HG03342 (cell line): ENCODE data around the gene PDCL3.

ENCODE experiments used
- ATAC-seq: cut with Tn5 transposase; IDR thresholded peaks from one replicate; pipeline ENCODE4 v1.9.1; 2021; ENCODE audit warnings: mild to moderate bottlenecking, moderate library complexity; ENCODE audit not compliant: unreplicated experiment

The PDCL3 gene

DNA sequence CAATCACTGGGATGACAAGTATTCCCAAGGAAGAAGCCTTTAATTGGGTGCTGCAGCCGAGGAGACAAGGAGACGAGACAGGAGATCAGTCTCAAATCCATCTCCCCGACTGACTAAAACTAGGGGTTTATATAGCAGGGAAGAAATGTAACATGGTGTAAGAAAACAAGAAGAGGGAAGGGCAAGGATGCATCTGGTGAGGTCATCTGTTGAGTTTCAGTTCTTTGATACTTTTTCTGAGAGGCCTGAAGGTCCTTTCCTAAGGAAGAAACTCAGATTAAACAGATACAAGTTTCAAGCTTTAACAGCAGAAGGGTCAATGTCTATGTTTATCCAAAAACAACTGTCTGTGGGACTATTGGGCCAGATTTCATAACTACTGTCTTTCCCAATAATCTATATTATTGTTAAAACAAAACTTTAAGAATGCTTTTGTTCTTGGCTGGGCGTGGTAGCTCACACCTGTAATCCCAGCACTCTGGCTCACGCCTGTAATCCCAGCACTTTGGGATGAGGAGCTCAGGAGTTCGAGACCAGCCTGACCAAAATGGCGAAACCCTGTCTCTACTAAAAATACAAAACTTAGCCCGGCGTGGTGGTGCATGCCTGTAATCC, 2.5 kb upstream of the PDCL3 start:
- no peak for ATAC-seq

DNA sequence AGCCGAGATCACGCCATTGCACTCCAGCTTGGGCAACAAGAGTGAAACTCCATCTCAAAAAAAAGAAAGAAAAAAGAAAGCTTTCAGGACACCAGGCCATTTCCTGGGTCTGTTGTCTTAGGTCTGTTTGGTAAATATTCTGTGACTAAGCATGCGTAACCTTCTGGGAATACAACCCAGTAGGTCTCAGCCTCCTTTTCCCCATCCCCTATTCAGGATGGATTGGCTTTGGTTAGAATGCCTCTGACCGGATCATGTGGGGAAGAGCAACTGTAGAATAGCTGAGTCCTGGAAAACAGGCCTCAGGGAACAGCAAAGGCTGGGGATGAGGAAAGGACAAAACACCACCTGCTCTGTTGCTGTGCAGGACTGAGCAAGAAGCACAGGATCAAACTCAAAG, 1.6 kb upstream of the PDCL3 start:
- ATAC-seq, result no peak

DNA sequence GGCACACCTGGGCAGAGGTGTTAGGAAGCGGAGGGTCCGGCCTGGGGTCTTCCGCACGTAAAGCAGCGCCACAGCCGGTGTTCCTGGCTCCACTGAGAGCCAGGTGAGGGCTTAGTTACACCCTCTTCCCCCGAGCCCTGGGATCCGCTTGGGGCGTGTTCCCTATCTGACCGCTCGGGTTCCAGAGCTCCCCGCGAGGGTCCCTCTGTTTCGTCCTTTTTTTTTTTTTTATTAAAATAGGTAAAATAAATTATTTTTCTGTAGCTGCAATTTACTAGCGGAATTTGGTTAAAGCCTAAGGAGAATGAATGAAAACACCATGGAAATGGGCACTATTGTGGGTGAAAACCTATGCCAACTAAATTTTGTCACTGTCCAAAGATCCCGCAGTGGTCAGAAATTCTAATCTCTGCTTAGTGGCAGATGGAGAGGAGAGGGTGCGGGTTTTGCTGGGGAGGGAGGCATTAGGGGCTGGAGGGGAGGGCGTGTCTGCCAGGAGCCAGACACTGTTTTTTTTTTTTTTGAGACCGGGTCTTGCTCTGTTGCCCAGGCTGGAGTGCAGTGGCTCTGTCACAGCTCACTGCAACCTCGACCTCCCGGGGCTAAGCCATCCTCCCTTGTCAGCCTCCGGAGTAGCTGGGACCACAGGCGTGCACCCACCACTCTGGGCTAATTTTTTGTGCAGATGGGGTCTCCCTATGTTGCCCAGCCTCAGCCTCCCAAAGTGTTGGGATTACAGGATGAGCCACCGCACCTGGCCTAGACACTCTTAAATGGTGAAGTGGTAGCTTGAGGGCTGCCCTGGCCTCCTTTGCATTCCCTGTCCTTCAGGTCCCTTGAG, 834 bp downstream of the PDCL3 start:
- ATAC-seq, result peak; percentile 8

DNA sequence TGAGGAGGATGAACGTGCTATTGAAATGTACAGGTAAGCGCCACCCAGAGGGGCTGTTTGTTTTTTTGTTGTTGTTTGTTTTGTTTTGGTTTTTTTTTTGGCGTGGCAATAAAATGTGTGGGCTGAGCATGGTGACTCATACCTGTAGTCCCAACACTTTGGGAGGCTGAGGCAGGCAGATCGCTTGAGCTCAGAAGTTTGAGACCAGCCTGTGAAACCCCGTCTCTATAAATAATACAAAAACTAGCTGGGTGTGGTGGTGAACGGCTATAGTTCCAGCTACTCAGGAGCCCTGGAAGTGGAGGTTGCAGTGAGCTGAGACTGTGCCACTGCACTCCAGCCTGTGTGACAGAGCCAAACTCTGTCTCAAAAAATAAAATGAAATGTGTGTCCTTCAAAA, 6.2 kb downstream of the PDCL3 start:
- ATAC-seq, result no peak

DNA sequence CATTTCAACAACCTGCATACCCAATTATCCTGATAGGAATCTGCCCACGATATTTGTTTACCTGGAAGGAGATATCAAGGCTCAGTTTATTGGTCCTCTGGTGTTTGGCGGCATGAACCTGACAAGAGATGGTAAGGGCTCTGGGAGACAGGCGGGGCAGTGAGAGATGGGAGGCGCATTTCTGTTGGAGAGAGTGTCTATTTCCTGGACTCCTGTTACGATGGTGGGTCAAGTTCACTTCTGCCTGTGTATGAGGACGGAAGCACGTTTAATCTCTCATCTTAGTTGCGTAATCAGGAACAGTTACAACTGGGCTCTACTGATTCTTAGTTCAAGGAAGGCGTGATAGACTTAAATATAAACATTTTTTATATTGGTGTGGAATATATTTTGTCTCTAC, 8.9 kb downstream of the PDCL3 start:
- ATAC-seq, result no peak

DNA sequence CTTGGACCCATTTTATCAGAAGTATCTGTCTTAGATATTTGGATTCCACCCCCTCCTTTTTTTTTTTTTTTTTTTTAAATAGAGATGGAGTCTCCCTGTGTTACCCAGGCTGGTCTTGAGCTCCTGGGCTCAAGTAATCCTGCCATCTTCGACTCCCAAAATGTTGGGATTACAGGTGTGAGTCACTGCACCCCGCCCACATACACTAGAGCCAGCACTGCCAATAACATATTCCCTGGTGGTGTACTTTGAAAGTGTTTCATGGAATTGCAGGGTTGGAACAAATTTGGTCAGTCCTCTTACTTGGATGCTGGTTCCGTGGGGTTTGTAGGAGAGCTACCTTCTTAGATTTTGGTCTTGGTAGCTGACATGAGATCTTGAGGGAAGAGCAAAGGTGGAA, 15.0 kb downstream of the PDCL3 start:
- no peak for ATAC-seq

DNA sequence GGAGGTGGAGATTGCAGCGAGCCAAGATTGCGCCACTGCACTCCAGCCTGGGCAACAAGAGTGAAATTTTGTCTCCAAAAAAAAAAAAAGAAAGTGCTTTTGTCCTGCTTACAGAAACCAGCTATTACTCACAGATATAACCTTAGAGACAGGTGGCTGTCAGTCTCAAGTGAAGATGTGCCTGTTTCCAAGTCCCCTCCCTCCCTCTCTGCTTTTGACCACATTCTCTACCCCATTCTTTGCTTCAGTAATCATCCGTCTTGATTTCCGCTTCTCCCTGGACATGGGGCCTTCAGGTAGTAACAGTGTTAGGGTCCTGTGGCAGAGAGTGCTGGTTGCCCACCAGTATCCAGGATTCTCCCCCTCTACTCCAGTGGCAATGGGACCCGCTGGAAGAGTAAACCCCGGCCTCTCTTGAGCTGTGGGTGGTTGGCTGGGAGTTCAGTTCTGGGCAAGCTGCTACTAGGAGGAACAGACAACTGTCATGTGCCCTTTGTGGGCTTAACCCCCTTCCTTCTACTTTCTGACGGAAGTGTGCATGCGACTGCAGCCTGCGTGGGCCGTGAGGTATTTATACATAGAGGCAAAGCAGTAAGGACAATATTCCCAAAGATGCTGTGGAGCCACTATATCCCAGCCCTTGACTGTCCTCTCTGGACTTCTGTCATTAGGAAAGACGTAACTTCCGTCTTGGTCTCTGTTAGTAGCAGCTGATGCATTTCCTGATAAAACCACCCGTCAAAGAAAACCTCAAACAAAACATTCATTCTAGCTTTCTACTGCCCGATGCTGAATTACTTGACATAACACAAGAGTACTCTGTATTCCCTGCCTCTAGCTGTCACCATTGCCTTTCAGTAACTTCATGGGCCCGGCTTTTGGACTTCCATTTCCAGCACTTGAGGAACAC, 17.8 kb downstream of the PDCL3 start:
- ATAC-seq, result peak; percentile 75

DNA sequence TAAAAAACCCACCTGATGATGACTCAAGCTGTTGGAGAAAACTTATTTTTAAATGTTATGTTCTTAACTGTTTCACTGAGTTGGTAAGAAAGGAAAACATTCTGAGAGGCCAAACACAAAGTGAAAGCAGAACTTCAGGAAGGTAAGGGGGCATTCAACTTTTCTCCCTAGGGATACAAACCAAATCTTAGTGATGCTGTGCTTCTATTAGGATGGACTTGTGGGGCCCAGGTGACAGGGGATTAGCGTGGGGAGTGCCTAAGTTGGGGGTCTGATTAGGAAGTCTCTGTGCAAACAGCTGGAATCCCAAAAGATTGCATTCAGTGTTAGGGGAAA, 18.5 kb downstream of the PDCL3 start:
- no peak for ATAC-seq

DNA sequence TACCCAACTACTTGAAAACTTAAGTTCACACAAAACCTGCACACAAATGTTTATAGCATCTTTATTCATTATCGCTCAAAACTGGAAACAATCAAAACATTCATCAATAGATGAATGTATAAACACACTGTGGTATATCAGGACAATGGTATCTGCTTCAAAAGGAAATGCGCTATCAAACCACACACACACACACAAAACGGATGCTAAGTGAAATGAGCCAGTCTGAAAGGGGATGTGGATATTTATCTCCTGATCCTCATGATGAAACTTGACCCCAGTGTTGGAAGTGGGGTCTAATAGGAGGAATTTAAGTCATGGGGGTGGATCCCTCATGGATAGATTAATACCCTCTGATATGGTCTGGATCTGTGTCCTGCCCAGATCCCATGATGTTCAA, 22.0 kb downstream of the PDCL3 start:
- ATAC-seq, result no peak

DNA sequence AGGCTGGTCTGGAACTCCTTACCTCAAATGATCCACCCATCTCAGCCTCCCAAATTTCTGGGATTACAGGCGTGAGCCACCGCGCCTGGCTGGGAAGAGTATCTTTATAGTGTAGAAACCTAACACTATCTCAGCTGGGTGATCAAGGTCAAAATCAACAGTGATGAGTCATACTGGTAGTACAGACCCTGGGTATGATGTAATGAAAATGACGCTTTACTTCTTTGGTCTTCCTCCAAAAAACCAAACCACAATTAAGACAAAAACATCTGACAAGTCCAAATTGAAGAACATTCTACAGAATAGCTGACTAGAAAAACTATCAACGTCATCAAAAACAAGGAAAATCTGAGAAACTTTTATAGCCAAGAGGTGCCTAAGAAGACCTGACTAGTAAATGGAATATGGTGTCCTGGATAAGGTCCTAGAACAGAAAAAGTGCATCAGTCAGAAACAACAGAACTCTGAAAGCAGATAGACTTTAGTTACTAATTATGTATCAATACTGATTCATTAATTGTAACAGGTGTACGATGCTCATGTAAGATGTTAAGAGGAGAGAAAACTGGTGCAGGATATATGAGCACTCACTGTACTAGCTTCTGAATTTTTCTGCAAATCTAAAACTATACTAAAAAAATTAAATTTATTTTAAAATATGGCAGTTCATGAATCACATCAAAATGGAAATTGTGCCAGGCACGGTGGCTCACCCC, 25.4 kb downstream of the PDCL3 start:
- no peak for ATAC-seq

DNA sequence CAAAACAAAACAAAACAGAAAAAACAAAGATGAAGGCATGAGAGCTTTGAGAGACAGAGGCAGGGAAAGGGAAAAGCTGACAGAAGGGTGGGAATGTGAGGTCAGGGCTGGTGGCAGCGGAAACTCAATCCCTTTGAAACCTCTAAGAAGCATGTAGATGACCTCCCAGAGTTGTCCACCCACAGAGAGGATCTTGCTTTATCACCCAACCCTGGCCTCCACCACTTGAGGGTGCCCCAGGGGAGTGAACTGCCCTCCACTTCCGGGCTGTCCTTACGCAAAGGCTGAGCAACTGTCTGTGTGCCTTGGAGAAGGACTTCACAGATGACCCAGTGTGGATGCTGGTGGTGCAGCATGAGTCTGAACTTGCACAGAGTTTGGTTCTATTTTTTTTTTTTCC, 26.7 kb downstream of the PDCL3 start:
- no peak for ATAC-seq

DNA sequence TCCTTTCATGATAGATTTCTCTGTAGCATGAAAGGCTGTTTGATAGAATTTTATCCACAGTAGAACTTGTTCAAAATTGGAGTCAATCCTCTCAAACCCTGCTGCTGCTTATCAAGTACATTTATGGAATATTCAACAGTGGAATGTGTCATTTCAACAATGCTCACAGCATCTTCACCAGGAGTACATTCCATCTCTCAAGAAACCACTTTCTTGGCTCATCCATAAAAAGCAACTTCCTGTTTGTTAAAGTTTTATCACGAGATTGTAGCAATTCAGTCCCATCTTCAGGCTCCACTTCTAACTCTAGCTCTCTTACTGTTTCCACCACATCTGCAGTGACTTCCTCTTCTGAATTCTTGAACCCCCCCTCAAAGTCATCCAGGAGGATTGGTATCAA, 29.4 kb downstream of the PDCL3 start:
- ATAC-seq, result no peak

DNA sequence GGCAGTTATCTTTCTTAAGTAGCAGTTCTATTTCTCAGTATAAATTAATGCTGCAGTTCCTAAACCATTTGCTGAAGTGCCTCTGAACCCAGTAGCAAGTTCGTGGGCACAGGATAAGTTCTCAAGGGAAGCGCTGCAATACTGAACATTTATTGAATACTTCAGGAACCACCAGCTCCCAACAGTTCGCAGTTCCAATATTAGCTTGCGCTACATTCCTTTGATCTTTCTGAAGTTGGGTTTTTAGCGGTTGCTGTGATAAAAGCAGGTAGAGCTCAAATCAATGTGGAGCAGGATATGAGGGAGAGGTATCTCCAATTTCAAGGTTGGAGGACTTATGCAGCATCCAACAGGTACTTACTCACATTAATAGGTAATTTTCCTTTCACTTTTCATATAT, 33.7 kb downstream of the PDCL3 start:
- ATAC-seq, result no peak

DNA sequence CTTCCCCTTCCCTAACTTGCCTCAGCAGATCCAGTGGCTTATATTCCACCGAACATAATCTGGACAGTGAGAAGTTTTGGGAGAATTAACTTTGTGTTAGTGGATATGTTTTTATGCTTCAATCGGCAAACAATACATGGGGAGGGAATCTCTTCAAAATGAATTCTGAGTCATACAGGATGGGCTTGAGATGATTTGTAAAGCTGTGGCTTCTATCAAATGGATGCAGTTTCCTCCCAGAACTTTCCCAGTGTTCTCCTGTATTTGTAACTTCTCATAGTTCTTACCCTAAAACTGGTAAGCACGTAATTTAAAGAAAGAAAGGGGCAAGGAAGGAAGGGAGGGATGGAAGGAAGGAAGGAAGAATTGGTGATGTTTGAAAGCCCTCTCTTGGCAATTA, 36.8 kb downstream of the PDCL3 start:
- no peak for ATAC-seq

DNA sequence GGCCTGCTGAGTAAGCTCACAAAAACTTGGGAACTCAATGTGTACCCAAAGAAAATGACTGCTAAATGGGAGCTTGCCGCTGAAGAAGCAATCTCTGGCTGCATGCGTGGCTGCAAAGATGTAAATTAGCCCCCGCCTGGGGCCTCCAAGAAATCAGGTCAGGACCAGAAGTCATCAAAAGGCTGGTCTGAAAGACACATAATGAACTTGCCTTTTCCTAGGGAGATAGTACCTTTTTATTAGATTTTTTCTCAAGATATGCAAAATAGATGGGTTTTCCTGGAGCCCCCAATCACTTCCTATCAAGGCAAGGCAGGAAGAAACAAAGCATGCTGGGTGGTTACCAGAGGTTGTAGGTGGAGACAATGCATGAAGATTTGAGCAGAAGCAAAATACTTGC, 38.9 kb downstream of the PDCL3 start:
- ATAC-seq, result no peak

DNA sequence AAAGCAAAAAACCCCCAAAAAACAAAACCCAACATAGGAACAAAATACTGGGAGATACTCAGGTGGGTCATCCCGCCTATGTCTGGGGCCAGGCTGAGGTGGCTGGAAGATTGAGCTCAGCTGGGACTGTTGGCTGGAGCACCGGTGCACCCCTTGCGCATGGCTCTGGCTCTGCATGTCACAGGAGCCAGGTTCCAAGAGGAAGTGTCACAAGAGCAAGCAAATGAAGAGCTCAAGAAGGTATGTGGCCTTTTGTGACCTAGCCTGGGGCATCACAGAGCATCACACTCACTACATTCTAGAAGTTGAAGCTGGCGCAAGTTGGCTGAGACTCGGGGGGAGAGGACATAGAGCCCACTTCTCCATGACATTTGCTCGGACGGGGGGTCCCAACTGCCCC, 40.6 kb downstream of the PDCL3 start:
- ATAC-seq, result no peak

DNA sequence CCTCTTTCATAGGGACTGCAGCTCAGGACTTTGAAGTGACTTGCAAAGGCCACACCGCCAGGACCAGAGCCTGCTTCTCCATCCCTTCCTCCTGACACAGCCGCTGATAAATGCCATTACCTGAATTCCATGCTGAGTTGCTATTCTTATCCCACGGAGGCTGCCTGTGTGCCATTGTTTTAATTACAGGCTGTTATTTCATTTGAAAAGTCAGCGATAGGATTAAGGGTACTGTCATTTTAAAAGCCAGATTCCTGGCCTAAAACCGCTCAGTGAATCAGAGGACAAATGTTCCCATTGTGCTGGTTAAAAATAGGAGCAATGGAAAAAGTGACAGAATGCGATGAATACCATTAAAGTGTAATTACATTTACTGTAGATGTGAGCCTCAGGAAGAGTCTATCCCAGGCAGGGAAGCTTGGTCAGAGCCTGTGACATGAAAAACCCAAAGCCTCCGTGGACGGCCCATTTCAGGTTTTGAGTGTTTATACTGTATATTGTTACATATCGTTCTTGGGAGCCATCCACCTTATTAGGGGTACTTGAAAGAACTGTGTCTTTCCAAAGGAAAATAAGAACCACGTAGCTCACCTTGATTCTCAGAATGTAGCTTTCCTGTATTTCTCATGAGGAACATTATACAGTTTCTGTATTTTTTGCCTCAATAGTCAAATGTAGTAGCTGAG, 41.3 kb downstream of the PDCL3 start:
- ATAC-seq, result no peak

DNA sequence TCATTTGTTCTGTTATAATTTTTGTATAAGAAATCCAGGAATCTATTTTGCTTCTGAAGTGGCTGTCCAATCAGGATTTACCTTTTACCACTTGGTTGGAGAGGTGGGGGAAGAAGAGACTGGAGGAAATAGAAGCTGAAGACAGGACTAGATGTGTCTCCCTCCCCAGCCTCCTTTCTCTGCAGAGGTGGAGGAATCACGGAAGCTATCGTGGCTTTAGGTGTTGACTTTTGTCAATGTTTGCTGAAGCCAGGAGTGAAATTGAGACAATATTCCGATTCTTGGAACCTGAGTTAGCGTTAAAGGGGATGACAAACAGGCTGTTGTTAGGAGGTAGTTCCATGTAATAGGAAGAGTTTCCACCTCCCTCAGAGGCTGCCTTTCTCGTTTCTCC, 43.5 kb downstream of the PDCL3 start:
- ATAC-seq, result no peak

DNA sequence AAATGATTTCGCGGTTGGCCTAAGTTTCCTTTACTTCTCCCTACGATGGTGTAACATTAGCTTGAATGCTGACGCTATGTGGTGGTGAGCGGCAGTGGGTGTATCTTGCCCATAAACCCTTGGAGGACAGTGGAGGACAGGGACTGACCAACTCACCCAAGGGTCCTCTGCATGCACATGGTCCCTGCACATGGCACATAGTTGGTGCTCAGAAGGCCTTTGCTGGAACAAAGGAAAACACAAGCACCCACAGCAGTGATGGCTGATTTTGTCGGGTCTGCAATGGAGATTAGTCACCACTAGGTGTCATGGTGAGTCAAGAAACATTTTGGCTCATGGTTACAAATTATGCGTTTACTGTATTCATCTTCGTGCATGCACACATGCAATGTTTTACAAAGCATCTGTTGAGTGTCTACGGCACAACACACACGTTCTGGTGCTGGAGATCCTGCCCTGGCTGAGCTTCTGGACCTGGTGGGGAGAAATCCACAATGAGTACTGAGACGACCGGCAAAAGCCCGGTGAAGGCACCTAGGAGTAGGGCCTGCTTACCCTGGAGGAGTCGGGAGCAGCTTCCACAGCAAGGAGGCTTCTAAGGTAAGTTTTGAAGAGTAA, 44.0 kb downstream of the PDCL3 start:
- no peak for ATAC-seq

DNA sequence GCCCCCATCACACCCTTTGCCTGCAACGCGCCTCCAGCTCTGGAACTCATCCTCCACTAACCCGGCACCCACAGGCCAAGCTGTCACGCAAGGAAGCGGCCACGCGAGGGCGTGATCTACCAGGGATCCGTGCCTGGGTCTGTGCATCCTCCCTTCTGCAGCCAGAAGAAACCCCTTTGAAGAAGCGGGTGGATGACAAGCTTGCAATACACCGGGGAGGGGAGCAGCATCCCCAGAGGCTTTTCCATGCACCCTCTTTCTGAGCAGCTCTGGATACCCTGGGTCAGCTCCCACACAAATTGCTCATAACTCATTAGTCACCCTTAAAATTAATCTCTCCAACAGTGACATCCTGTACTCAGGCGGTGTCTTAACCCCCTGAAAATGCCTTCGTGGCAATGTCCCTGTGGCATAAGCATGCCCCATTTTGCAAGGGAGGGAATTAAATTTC, 47.6 kb downstream of the PDCL3 start:
- ATAC-seq, result no peak
